Gastroesophageal sphincter (tissue), 4 donors: Measurements from ENCODE around the gene FGFRL1. TPM values are rescaled to one million over a fixed set of nuclear protein-coding genes. Genes with fewer than 3 reads are reported as not detected.

Experiments used
- ATAC-seq: fragments of 150-250 bp; one replicate; pipeline ENCODE4 v1.9.1; 2016; ENCODE audit warnings: mild to moderate bottlenecking, moderate library complexity
- H3K27ac ChIP-seq, 4 donors: fragments of 200-600 bp; sonication (generic) in 3 of 4; 1 replicate in 3 of 4; 2 replicates in 1 of 4; pipeline ENCODE4 v1.5.1; 2016 to 2019
- H3K27me3 ChIP-seq: fragments of 200-600 bp; sonication (generic); one replicate; pipeline ENCODE4 v1.5.1; 2019
- H3K36me3 ChIP-seq, 2 donors: fragments of 200-600 bp; sonication (generic); one replicate each; pipeline ENCODE4 v1.5.1; 2019; ENCODE audit warnings: control low read depth in 1 of 2
- H3K4me1 ChIP-seq, 3 donors: fragments of 200-600 bp; sonication (generic); 1 replicate in 2 of 3; 2 replicates in 1 of 3; pipeline ENCODE4 v1.5.1; 2016 to 2019; ENCODE audit warnings: control low read depth in 2 of 3
- H3K4me3 ChIP-seq, 2 donors: fragments of 200-600 bp; sonication (generic); one replicate each; pipeline ENCODE4 v1.5.1; 2019; ENCODE audit warnings: mild to moderate bottlenecking in 1 of 2, moderate library complexity in 1 of 2
- H3K9me3 ChIP-seq, 3 donors: fragments of 200-600 bp; sonication (generic); one replicate each; pipeline ENCODE4 v1.5.1; 2017 to 2019; ENCODE audit warnings: control low read depth in 2 of 3
- CTCF ChIP-seq, 4 experiments: fragments of 200-600 bp in 2 of 4; fragments of 450-650 bp in 2 of 4; sonication (generic) in 1 of 4; IDR thresholded peaks; one replicate each; pipeline ENCODE4 v1.5.1; 2017 to 2019; ENCODE audit warnings: antibody characterized with exemption in 4 of 4, mild to moderate bottlenecking in 2 of 4, moderate library complexity in 2 of 4
- EP300 ChIP-seq: sonication (generic); formaldehyde crosslinking; IDR thresholded peaks from one replicate; pipeline ENCODE4 v1.6.1; 2017; ENCODE audit warnings: antibody characterized with exemption, mild to moderate bottlenecking
- POLR2A ChIP-seq, 2 donors: fragments of 450-650 bp; IDR thresholded peaks; one replicate each; pipeline ENCODE4 v1.6.1; 2017; ENCODE audit warnings: antibody characterized with exemption in 2 of 2, mild to moderate bottlenecking in 2 of 2, moderate library complexity in 1 of 2
- POLR2AphosphoS5 ChIP-seq: sonication (generic); formaldehyde crosslinking; IDR thresholded peaks from one replicate; pipeline ENCODE4 v1.6.1; 2017; ENCODE audit warnings: antibody characterized with exemption
- WGBS, 2 donors: methylation state at CpG; one replicate each; pipeline ENCODE4 v1.1.5; 2018; ENCODE audit warnings: low coverage in 1 of 2; 5-methylcytosine and 5-hydroxymethylcytosine counted together
- total RNA-seq, 4 donors: library from RNA; depleted of rRNA; stranded (reverse); fragments of >200 nt; gene quantifications; one replicate each; pipeline ENCODE4 v1.1.0, GENCODE V29; 2016

Gene FGFRL1
- total RNA-seq, 4 donors from 2014 or later = 21.9 to 36.8 (median 25.4) TPM

- 16 to 20% methylated on average over 2 to 6 of the region's 8 CpGs for WGBS, 2 donors
- Histone ChIP-seq H3K27me3 (peaks cover 64% of the 10 kb centered on the region), H3K9me3 (no peaks in the 10 kb centered on the region), H3K36me3 (no peaks in the 10 kb centered on the region), H3K27ac (no peak overlapping the region), H3K4me1 (peaks cover 0 to 70% (median 35%) of the 10 kb centered on the region in 3 donors), H3K4me3 (peak overlapping the region in 1 of 2 donors; percentile 19)
- no peak for TF ChIP-seq POLR2A (IDR thresholded peaks at IDR 0.05)
- no peak for TF ChIP-seq EP300
- no peak for TF ChIP-seq POLR2AphosphoS5
- TF ChIP-seq CTCF (IDR thresholded peaks at IDR 0.05) = no peak
- no peak for ATAC-seq
Observed at GRCh38 chr4:1041936-1042330, 30.5 kb downstream of the FGFRL1 start.

GRCh38 chr4:1042352-1043055 lies 31.1 kb downstream of the FGFRL1 start:
- WGBS, 2 donors = 90 to 92% methylated on average over 6 to 7 of the region's 17 CpGs
- peaks cover 0 to 76% (median 39%) of the 10 kb centered on the region in 3 donors for H3K4me1 ChIP-seq
- no peak overlapping the region for H3K27ac ChIP-seq
- TF ChIP-seq POLR2A (IDR thresholded peaks at IDR 0.05) = no peak
- no peak for TF ChIP-seq CTCF (IDR thresholded peaks at IDR 0.05)
- no peak for TF ChIP-seq POLR2AphosphoS5
- TF ChIP-seq EP300 = no peak
- H3K27me3 ChIP-seq = peaks cover 64% of the 10 kb centered on the region
- H3K36me3 ChIP-seq = no peaks in the 10 kb centered on the region
- no peak overlapping the region for H3K4me3 ChIP-seq
- H3K9me3 ChIP-seq = no peaks in the 10 kb centered on the region
- ATAC-seq = no peak

GRCh38 chr4:1043162-1043561 lies 31.7 kb downstream of the FGFRL1 start:
- Histone ChIP-seq H3K27me3 (peaks cover 70% of the 10 kb centered on the region), H3K4me3 (no peak overlapping the region), H3K27ac (no peak overlapping the region), H3K4me1 (peaks cover 0 to 82% (median 40%) of the 10 kb centered on the region in 3 donors), H3K36me3 (no peaks in the 10 kb centered on the region), H3K9me3 (no peaks in the 10 kb centered on the region)
- no peak for ATAC-seq
- WGBS, 2 donors = 33 to 79% methylated on average over 1 to 4 of the region's 7 CpGs
- TF ChIP-seq CTCF (IDR thresholded peaks at IDR 0.05) (no peak), POLR2AphosphoS5 (no peak), POLR2A (IDR thresholded peaks at IDR 0.05) (no peak), EP300 (no peak)

GRCh38 chr4:1043651-1044468 lies 32.4 kb downstream of the FGFRL1 start:
- H3K4me3 ChIP-seq = peak overlapping the region in 1 of 2 donors; percentile 21
- WGBS, 2 donors = 22% methylated on average over 11 of the region's 36 CpGs; no CpG with 5 or more reads in 1 of the 2 donors
- peaks cover 0 to 77% (median 40%) of the 10 kb centered on the region in 3 donors for H3K4me1 ChIP-seq

GRCh38 chr4:1044469-1045192 lies 33.2 kb downstream of the FGFRL1 start:
- Histone ChIP-seq H3K9me3 (no peaks in the 10 kb centered on the region), H3K27ac (peak overlapping the region in 2 of 4 donors; percentile 52 to 60), H3K27me3 (peaks cover 83% of the 10 kb centered on the region), H3K36me3 (no peaks in the 10 kb centered on the region), H3K4me1 (peaks cover 0 to 69% (median 35%) of the 10 kb centered on the region in 3 donors), H3K4me3 (no peak overlapping the region)
- TF ChIP-seq CTCF (IDR thresholded peaks at IDR 0.05) (no peak), POLR2AphosphoS5 (no peak), POLR2A (IDR thresholded peaks at IDR 0.05) (no peak), EP300 (no peak)
- 100% methylated on average over 1 of the region's 12 CpGs; no CpG with 5 or more reads in 1 of the 2 donors for WGBS, 2 donors
- no peak for ATAC-seq

More at GRCh38 chr4:1043651-1044468, 32.4 kb downstream of the FGFRL1 start:
- peaks cover 76% of the 10 kb centered on the region for H3K27me3 ChIP-seq
- no peaks in the 10 kb centered on the region for H3K36me3 ChIP-seq
- H3K27ac ChIP-seq = peak overlapping the region in 3 of 4 donors; percentile 36 to 60 (median 52)
- peak; percentile 92 for ATAC-seq
- TF ChIP-seq POLR2AphosphoS5 (peak; percentile 95), POLR2A (IDR thresholded peaks at IDR 0.05) (no peak)
- H3K9me3 ChIP-seq = no peaks in the 10 kb centered on the region
